Stimulated activated CD8-positive, alpha-beta memory T cell treated with anti-CD3 and anti-CD28 coated beads, Interleukin-4, amount 100 ng/mL, for 1 hour (primary cell): ENCODE measurements around the gene GEMIN7.

Experiments used
- DNase-seq, 2 donors: peaks; one replicate each; pipeline ENCODE4 v3.0.0-alpha.2; 2020; ENCODE audit warnings: low read depth in 2 of 2, low spot score in 1 of 2

GEMIN7 gene

GRCh38 chr19:45079063-45079910, at the start of gene GEMIN7:
Gene GEMIN7, plus strand, starts transcription at chr19:45079260. Its CDS starts 10,855 bp downstream, at chr19:45090115.
- peak; percentile 54 to 60 for DNase-seq

GRCh38 chr19:45030825-45031224, 48.2 kb upstream of the GEMIN7 start:
- no peak for DNase-seq

GRCh38 chr19:45032421-45032820, 46.6 kb upstream of the GEMIN7 start:
- no peak for DNase-seq

- no peak for DNase-seq
Measured at GRCh38 chr19:45035755-45036154, 43.3 kb upstream of the GEMIN7 start.

- DNase-seq = no peak
Measured at GRCh38 chr19:45037393-45038169, 41.5 kb upstream of the GEMIN7 start.

- DNase-seq = peak; percentile 75 to 79
Measured at GRCh38 chr19:45038931-45039893, 39.8 kb upstream of the GEMIN7 start, which contains the start of gene CLASRP. Gene CLASRP, plus strand, starts transcription at chr19:45039045. Its CDS starts 1,168 bp downstream, at chr19:45040213.

GRCh38 chr19:45040059-45040771, 38.8 kb upstream of the GEMIN7 start:
- DNase-seq = no peak

GRCh38 chr19:45041125-45041524, 37.9 kb upstream of the GEMIN7 start:
- DNase-seq = no peak

GRCh38 chr19:45045671-45046353, 33.2 kb upstream of the GEMIN7 start:
- no peak for DNase-seq

GRCh38 chr19:45046355-45046754, 32.7 kb upstream of the GEMIN7 start:
- no peak for DNase-seq

- no peak for DNase-seq
Measured at GRCh38 chr19:45047188-45047797, 31.8 kb upstream of the GEMIN7 start.

- no peak for DNase-seq
Measured at GRCh38 chr19:45049073-45049736, 29.9 kb upstream of the GEMIN7 start.

- DNase-seq = no peak
Measured at GRCh38 chr19:45050036-45050435, 29.0 kb upstream of the GEMIN7 start.

GRCh38 chr19:45051929-45052579, 27.0 kb upstream of the GEMIN7 start:
- DNase-seq = no peak

GRCh38 chr19:45056831-45057230, 22.2 kb upstream of the GEMIN7 start:
- DNase-seq = no peak

- DNase-seq = no peak
Measured at GRCh38 chr19:45057444-45057843, 21.6 kb upstream of the GEMIN7 start.

- no peak for DNase-seq
Measured at GRCh38 chr19:45058622-45059159, 20.4 kb upstream of the GEMIN7 start.
